ENCODE results near the gene CFAP65. TPM values are rescaled to one million over a fixed set of nuclear protein-coding genes. Genes with fewer than 3 reads are reported as not detected.

Gene CFAP65
- total RNA-seq, 6 experiments from 2014 or later: not detected

DNA sequence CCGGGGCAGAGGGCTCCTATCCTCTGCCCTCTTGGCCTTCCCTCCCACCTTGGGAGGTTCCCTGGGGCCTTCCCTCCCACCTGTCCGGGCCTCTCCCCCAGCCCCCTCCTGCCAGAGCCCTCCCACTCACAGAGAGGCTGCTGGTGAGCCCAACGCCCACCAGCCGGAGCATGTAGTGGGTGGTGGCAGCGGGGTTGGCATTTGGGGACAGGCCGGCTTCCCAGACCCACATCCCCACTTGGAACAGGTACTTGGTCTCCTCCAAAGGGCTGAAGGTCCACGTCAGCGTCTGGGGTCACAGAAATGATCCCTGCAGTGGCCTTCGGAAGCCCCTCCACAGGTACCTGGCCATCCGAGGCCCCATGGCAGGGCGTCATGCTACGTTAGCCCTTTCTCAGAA, 19.3 kb downstream of the CFAP65 start:
- no peak for TF ChIP-seq CTCF (IDR thresholded peaks at IDR 0.05)
- DNase-seq: no peak
- Mint-ChIP-seq H3K4me3 (no peak overlapping the region), H3K27ac (no peak overlapping the region), H3K27me3 (ENCODE audit: insufficient read depth) (peaks cover 48% of the 10 kb centered on the region), H3K9me3 (no peaks in the 10 kb centered on the region), H3K4me1 (ENCODE audit: low read depth) (no peaks in the 10 kb centered on the region), H3K36me3 (ENCODE audit: low read depth) (no peaks in the 10 kb centered on the region)

DNA sequence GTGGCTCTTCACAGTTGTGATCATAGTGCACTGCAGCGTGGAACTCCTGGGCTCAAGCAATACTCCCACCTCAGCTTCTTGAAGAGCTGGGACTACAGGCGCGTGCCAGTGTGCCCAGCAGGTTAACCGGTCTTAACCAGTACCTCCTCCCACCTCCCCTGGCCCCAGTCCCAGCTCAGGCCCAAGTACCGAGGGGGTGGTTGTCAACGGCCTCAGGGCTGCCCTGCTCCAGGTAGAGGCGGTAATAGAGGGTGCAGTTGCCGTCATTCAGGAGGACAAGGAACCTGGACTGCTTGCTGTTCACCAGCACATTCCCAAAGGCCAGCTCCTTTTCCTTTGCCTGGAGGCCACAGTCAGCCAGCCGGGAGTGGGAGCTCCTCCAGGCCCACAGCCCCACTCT, 19.7 kb downstream of the CFAP65 start:
- no peak for DNase-seq
- H3K27ac Mint-ChIP-seq: no peak overlapping the region
- no peak for TF ChIP-seq CTCF (IDR thresholded peaks at IDR 0.05)
- H3K4me1 Mint-ChIP-seq (ENCODE audit: low read depth): no peaks in the 10 kb centered on the region
- H3K27me3 Mint-ChIP-seq (ENCODE audit: insufficient read depth): peaks cover 51% of the 10 kb centered on the region
- no peaks in the 10 kb centered on the region for H3K36me3 Mint-ChIP-seq (ENCODE audit: low read depth)
- no peak overlapping the region for H3K4me3 Mint-ChIP-seq
- H3K9me3 Mint-ChIP-seq: no peaks in the 10 kb centered on the region

GRCh38 chr2:219020604-219021365, 20.5 kb downstream of the CFAP65 start:
- H3K4me3 Mint-ChIP-seq: no peak overlapping the region
- H3K27ac Mint-ChIP-seq: no peak overlapping the region
- H3K36me3 Mint-ChIP-seq (ENCODE audit: low read depth): no peaks in the 10 kb centered on the region
- peaks cover 50% of the 10 kb centered on the region for H3K27me3 Mint-ChIP-seq (ENCODE audit: insufficient read depth)
- no peaks in the 10 kb centered on the region for H3K9me3 Mint-ChIP-seq
- H3K4me1 Mint-ChIP-seq (ENCODE audit: low read depth): no peaks in the 10 kb centered on the region
- no peak for TF ChIP-seq CTCF (IDR thresholded peaks at IDR 0.05)
- no peak for DNase-seq

GRCh38 chr2:219019436-219019835, 21.9 kb downstream of the CFAP65 start:
- no peaks in the 10 kb centered on the region for H3K4me1 Mint-ChIP-seq (ENCODE audit: low read depth)
- H3K9me3 Mint-ChIP-seq: no peaks in the 10 kb centered on the region
- H3K4me3 Mint-ChIP-seq: no peak overlapping the region
- no peak for DNase-seq
- H3K27me3 Mint-ChIP-seq (ENCODE audit: insufficient read depth): peaks cover 43% of the 10 kb centered on the region
- no peak for TF ChIP-seq CTCF (IDR thresholded peaks at IDR 0.05)
- H3K27ac Mint-ChIP-seq: no peak overlapping the region
- H3K36me3 Mint-ChIP-seq (ENCODE audit: low read depth): no peaks in the 10 kb centered on the region

GRCh38 chr2:219018726-219019125, 22.6 kb downstream of the CFAP65 start:
- no peak overlapping the region for H3K27ac Mint-ChIP-seq
- H3K36me3 Mint-ChIP-seq (ENCODE audit: low read depth): no peaks in the 10 kb centered on the region
- TF ChIP-seq CTCF (IDR thresholded peaks at IDR 0.05): no peak
- H3K4me1 Mint-ChIP-seq (ENCODE audit: low read depth): no peaks in the 10 kb centered on the region
- H3K4me3 Mint-ChIP-seq: no peak overlapping the region
- no peaks in the 10 kb centered on the region for H3K9me3 Mint-ChIP-seq
- DNase-seq: no peak
- peaks cover 43% of the 10 kb centered on the region for H3K27me3 Mint-ChIP-seq (ENCODE audit: insufficient read depth)
